ENCODE results near the gene NME5. TPM values are rescaled to one million over a fixed set of nuclear protein-coding genes. Genes with fewer than 3 reads are reported as not detected.
"Not testable (repeated sequence)": the region's sequence is repeated elsewhere in the genome, so short reads cannot be mapped to it uniquely, and the experiment has no call there.

The NME5 gene
- total RNA-seq, 1 experiment from 2014 or later, result 3.1 TPM

- Histone ChIP-seq H2AFZ (ENCODE audit: low read depth, low read length, poor library complexity, severe bottlenecking) (no peak overlapping the region), H3K4me3 (replicated peaks in 1 of 2; ENCODE audit: low read depth in 1 of 2, low read length in 2 of 2) (no peak overlapping the region), H3K9ac (ENCODE audit: low read length) (no peak overlapping the region), H4K20me1 (ENCODE audit: insufficient read depth) (no peaks in the 10 kb centered on the region), H3K9me3 (ENCODE audit: control insufficient read depth in 1 of 2, insufficient read depth in 1 of 2, low read depth in 1 of 2, low read length in 2 of 2) (no peaks in the 10 kb centered on the region), H3K79me2 (ENCODE audit: insufficient read depth, low read length) (no peaks in the 10 kb centered on the region), H3K4me1 (ENCODE audit: control insufficient read depth in 1 of 2, insufficient read depth in 2 of 2, low read length in 2 of 2) (no peaks in the 10 kb centered on the region), H3K27me3 (ENCODE audit: insufficient read depth, low read length) (no peaks in the 10 kb centered on the region), H3K36me3 (ENCODE audit: control insufficient read depth in 1 of 2, insufficient read depth in 2 of 2, low read length in 2 of 2) (peaks cover 47 to 50% of the 10 kb centered on the region in 2 experiments), H3K9me2 (ENCODE audit: insufficient read depth) (no peaks in the 10 kb centered on the region), H3K4me2 (ENCODE audit: low read length) (no peak overlapping the region), H3K27ac (ENCODE audit: low read depth, low read length) (no peak overlapping the region)
- TF ChIP-seq ZBTB33 (IDR thresholded peaks at IDR 0.05; ENCODE audit: extremely low read depth, insufficient replicate concordance, low read length) (no peak), EZH2phosphoT487 (IDR thresholded peaks at IDR 0.05; ENCODE audit: borderline replicate concordance) (no peak), MAX (IDR thresholded peaks at IDR 0.05) (no peak), POLR2AphosphoS5 (IDR thresholded peaks at IDR 0.05; ENCODE audit: low read depth, low read length) (no peak), EGR1 (IDR thresholded peaks at IDR 0.05; ENCODE audit: low read depth) (no peak), ATF3 (IDR thresholded peaks at IDR 0.05) (no peak), POLR2A (IDR thresholded peaks at IDR 0.05; ENCODE audit: borderline replicate concordance, extremely low read depth, insufficient read depth, insufficient read length) (no peak), RAD21 (IDR thresholded peaks at IDR 0.05; ENCODE audit: low read depth) (no peak), FOSL1 (IDR thresholded peaks at IDR 0.05; ENCODE audit: low read depth) (no peak)
- RAD21 ChIA-PET (ENCODE audit: low non-redundant PET in 1 of 2, low total read pairs in 2 of 2, uncharacterized antibody in 2 of 2, unreplicated experiment in 2 of 2), result no interaction called here
- intact Hi-C loops (cut with micrococcal nuclease), result no loop called here
- no TSS peak for BruUV-seq (replicated peaks)
- ATAC-seq (no peak), DNase-seq (ENCODE audit: low read depth, low spot score) (no peak)
- POLR2A ChIA-PET, result interaction anchor here (1.1 kb wide), 1 partner anchor 20 kb away, joined by 3 read pairs; no protein-coding TSS in a partner anchor
- CTCF ChIA-PET, result no interaction called here
Observed at GRCh38 chr5:138157626-138158025, 18.4 kb upstream of the NME5 start.

GRCh38 chr5:138155977-138156376 is 16.7 kb upstream of the NME5 start:
- H3K27me3 ChIP-seq (ENCODE audit: insufficient read depth, low read length); POLR2A ChIA-PET; ATAC-seq; H3K4me3 ChIP-seq (replicated peaks in 1 of 2; ENCODE audit: low read depth in 1 of 2, low read length in 2 of 2); DNase-seq (ENCODE audit: low read depth, low spot score); H3K9me3 ChIP-seq (ENCODE audit: control insufficient read depth in 1 of 2, insufficient read depth in 1 of 2, low read depth in 1 of 2, low read length in 2 of 2); H3K4me1 ChIP-seq (ENCODE audit: control insufficient read depth in 1 of 2, insufficient read depth in 2 of 2, low read length in 2 of 2); H2AFZ ChIP-seq (ENCODE audit: low read depth, low read length, poor library complexity, severe bottlenecking); H3K4me2 ChIP-seq (ENCODE audit: low read length); H3K27ac ChIP-seq (ENCODE audit: low read depth, low read length); H3K9me2 ChIP-seq (ENCODE audit: insufficient read depth); intact Hi-C loops (cut with micrococcal nuclease); CTCF ChIA-PET; H3K9ac ChIP-seq (ENCODE audit: low read length); BruUV-seq (replicated peaks); H4K20me1 ChIP-seq (ENCODE audit: insufficient read depth); H3K79me2 ChIP-seq (ENCODE audit: insufficient read depth, low read length); RAD21 ChIA-PET (ENCODE audit: low non-redundant PET in 1 of 2, low total read pairs in 2 of 2, uncharacterized antibody in 2 of 2, unreplicated experiment in 2 of 2): not testable (repeated sequence)
- peaks cover 34 to 37% of the 10 kb centered on the region in 2 experiments for H3K36me3 ChIP-seq (ENCODE audit: control insufficient read depth in 1 of 2, insufficient read depth in 2 of 2, low read length in 2 of 2)

Data from HCT116 (cell line).